LHCN-M2 (cell line): ENCODE data around the gene ADAMTS17. TPM values are rescaled to one million over a fixed set of nuclear protein-coding genes. Genes with fewer than 3 reads are reported as not detected.

ENCODE experiments used
- DNase-seq: peaks from one replicate; pipeline ENCODE4 v3.0.0-alpha.2; 2012; ENCODE audit warnings: low read depth
- total RNA-seq: library from RNA; depleted of rRNA; stranded (reverse); fragments of >200 nt; gene quantifications from 2 replicates; pipeline ENCODE4 v1.2.3, GENCODE V29; 2014

The ADAMTS17 gene
- total RNA-seq, 1 experiment from 2014 or later: 0.11 TPM

GRCh38 chr15:100026041-100026440 lies 315.7 kb downstream of the ADAMTS17 start:
- no peak for DNase-seq

DNA sequence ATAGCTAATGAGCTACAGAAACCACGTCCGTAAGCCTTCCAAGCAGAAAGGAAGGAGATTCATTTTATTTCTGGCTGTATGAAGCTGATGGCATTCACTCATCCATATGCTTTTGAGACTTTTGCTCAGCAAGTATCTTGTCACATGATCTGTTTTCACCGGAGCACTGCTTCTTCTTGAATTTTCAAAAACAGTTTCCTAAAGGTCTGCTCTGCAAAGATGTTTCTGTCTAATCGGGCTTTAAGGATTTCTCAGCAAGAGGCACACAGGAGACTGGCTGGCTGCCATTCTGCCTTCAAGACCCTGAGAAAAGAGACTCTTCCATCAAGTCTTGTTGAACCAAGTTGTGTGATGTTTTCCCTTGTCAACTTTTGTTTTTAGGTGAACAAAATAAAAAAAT lies 319.0 kb downstream of the ADAMTS17 start:
- no peak for DNase-seq

DNA sequence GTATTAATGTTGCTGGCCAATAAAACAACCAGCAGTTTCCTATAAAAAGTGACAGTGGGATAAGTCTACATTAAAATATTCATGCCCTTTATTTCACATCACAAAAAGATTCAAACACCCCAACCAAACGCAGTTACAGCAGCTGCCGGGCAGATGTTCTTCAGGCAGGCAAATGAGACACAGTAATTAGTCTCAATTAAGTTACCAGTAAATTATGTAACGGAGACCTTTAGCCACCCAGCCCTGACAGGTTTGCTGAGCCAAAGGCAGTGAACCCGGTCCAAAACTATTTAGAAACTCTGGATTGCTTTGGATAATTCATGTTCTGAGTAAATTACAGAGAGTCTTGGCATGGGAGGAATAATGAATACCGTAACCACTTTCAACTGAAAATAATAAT lies 319.4 kb downstream of the ADAMTS17 start:
- DNase-seq: no peak

DNA sequence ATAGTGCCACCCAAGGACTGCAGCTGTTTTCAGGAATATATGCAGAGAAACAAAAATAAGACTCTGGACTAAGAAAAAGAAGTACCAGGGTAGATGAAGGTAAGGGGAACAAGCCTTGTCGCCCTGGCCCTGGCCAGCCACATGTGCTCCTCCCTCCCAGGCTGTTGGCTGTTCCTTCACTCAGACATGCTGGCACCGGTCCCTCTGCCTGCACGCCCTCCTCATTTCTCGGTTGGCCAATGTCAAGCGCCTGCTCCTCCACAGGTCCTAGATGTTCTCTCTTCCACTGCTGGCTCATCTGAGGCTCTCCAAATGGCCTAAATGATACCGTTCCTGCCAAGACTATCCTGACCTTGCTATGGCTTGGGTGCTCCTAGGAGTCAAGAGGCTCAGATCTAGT lies 320.1 kb downstream of the ADAMTS17 start:
- no peak for DNase-seq

GRCh38 chr15:100020614-100021013 lies 321.2 kb downstream of the ADAMTS17 start:
- no peak for DNase-seq

- no peak for DNase-seq
Measured at GRCh38 chr15:100020189-100020588, 321.6 kb downstream of the ADAMTS17 start.

DNA sequence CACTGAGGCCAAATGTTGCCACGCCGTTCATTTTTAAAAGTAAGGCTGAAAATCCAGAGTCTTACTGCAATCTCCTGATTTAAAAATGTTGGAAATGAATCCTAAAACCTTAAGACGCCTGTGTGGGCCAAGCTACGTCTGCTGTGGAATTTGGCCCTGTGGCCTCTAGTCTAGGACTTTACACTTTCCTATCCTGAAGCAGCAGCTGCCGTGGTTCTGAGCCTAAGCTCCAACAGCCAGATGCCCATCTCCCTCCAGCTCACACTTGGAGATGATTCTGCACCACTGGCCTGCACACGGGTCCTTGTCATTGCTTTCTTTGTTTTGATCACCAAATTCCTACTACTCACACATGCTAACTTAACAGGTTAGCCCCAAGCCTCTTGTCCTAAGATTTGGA lies 322.2 kb downstream of the ADAMTS17 start:
- DNase-seq: no peak

GRCh38 chr15:100018191-100018590 lies 323.6 kb downstream of the ADAMTS17 start:
- DNase-seq: no peak

GRCh38 chr15:100017140-100017539 lies 324.6 kb downstream of the ADAMTS17 start:
- no peak for DNase-seq

GRCh38 chr15:100016632-100017031 lies 325.1 kb downstream of the ADAMTS17 start:
- DNase-seq: no peak

DNA sequence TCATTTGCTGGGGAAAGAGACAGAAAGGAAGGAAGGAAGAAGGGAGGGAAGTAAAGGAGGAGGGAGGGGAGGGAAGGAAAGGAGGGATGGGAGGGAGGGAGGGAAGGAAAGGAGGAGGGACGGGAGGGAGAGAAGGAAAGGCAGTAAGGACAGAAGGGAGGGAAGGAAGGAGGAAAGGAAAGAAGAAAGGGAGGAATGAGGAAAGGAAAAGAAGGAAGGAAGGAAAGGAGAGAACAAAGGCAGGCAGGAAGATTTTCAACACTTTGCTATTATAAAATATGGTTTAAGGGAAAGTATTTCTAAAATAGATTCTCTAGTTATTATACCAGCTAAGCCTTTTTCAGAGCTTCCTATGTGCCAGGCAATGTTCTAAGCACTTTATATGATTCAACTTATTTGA lies 330.5 kb downstream of the ADAMTS17 start:
- DNase-seq: no peak

DNA sequence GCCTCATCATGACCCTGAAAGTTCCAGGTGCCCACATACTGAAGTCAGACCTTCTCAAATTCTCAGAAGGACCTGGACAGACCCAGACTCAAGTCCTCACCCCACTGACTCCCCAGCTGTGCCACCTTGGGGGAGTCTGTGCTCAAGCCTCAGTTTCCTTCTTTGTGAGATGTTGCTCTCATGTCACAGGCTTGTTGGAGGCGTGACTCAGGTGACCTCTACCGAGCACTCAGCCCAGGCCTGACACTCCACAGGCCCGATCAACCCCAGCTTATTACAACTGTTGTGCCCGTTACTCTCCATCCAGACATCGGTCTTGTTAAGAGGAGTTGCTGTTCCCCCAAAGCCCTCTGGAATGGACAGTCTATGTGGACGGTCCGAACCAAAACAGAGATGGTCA lies 332.4 kb downstream of the ADAMTS17 start:
- no peak for DNase-seq

DNA sequence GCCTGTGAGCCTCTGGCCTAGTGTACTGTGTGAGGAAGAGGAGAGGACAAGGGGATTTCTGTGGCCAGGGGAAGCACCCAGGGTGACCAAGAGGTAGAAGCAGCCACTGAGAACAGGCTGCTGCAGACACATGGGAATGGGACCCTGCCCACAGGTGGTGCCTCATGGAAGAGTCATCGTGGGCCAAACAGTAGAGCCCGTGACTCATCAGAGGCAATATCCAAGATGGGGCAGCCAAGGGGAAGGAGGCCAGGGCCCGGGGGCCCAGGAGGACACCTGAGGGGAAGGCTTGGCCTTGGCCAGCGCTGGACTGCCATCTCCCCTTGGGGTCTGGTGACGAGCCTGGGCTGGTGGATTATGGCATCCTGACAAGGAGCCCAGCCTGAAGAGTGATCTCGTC lies 333.5 kb downstream of the ADAMTS17 start:
- DNase-seq: no peak

GRCh38 chr15:100007609-100008008 lies 334.2 kb downstream of the ADAMTS17 start:
- DNase-seq: no peak

- DNase-seq: no peak
Measured at GRCh38 chr15:100005715-100006114, 336.1 kb downstream of the ADAMTS17 start.

DNA sequence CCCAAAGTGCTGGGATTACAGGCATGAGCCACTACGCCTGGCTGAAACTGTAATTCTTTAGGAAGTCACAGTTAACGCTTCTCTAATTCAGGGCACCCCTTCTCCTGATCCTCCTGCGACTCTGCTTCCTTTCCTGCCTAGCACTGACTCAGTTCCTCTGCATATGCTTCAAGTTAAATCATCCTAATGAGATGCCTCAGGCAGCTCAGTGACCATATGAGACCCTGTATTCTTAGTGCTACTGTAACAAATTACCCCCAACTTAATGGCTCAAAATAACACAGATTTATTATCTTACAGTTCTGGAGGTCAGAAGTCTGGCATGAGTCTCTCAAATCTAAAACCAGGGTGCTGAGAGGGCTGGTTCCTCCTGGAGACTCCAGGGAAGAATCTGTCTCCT lies 336.8 kb downstream of the ADAMTS17 start:
- DNase-seq: no peak

- DNase-seq: no peak
Measured at GRCh38 chr15:100002787-100003536, 338.8 kb downstream of the ADAMTS17 start.

DNA sequence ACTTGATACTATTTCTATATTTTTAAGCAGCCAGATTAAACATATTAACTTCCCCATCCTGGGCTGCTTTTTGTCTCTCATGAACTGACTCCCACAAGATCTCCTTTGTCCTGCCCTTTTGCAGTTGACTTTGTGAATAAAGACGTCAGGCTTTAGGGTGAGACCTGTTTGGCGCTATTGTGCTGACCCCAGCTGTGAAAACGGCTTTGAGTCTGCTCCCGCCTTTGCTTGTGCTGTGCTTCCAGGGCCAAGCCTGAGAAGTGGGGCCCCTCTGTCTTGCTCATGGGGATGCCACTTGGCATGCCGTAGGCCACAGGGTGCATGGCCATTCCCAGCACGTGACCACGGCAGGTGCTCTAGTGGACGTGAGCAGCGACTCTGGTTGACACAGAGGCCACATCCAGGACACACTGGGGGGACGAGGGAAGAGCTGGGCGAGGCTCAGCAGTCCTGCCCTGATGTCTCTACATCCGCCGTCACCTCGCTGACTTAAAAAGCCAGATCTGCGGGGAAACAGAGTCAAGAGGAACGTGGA lies 339.6 kb downstream of the ADAMTS17 start:
- DNase-seq: no peak

DNA sequence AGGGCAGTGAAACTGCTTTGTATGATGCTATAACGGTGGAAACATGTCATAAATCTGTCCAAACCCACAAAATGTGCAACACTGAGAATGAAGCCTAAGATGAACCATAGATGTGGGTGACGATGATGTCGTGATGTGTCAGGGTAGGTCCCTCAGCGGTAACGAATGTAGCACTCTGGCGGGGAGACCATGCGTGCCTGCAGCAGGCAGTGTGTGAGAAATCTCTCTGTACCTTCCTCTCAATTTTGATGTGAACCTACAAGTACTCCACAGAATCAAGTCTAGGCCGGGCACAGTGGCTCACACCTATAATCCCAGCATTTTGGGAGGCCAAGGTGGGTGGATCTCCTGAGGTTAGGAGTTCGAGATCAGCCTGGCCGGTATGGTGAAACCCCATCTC lies 340.4 kb downstream of the ADAMTS17 start:
- no peak for DNase-seq

DNA sequence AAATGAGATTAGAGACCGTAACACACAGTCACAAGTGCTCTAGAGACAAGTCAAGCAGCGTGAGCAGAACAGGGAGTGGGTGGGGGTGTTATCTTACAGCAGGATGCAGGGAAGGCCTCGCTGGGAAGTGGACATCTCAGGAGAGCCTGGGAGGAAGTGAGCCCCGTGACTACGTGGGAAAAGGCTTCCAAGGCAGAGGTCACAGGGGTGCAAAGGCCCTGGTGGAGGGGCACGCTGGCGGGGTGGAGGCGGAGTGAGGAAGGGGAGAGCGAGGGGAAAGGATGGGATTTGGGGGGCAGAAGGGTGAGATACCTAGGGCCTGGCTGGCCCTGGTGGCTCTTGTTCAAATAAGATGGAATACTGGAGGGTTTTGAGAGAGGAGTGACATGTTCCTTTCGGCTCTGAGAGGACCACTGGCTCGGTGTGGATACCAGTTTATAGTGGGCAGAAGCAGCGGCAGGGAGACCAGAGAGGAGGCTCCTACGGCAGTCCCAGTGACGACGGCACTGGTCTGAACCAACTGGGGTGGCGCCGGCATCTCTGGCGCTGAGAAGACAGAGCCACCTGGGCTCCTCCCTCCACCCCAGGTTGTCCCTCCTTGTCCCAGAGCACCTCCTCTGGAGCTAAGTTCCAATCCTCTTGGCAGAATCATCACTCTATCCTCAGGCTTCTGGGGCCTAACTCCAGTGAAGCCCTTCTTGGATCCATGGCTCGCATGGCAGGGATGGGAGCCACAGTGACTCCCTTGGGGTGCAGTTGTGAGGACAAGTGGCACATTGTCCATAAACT lies 342.3 kb downstream of the ADAMTS17 start:
- DNase-seq: no peak

DNA sequence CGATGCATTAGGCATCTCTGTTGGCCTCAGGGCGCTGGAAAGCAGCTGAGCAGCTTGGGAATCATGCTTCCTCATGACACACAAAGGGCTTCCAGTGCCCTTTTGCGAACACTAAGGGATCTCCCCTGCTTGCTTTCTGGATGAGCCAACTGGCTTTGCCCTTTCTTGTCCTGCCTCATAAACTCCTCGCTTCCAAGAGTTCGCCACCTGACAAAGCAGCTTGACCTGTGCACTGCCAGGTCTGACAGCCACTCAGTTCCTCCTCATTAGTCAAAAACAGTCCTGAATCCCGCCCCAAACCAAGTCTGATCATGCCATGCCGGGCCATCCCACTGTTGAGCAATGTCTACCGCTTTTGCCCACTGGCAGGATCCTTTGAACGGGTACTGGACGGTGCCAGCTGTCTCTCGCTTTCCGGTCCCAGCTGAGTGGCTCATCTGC lies 343.1 kb downstream of the ADAMTS17 start:
- DNase-seq: no peak

DNA sequence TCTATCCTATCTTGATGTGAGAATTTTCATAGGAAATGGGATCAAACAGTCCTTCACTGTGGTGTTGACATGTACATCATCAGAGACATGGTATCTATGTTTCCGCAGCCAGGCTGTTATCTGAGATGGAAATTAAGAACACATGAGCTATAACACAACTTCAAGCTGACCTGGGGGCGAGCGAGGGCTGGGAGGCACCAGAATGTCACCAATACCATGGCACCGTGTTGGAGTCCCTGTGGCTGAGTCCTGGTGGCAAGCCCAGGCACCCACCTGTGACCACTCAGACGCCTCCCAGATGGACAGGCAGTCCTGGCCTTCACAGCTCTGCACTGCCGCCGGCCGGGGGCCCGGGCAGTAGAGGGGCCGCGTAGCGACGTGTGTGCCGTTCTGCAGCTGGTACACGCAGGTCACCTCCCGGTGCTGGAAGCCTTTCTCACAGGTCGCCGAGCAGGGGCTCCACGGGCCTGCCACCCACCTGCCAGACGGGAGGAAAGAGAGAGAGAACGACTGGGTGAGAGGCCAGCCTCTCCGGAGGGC lies 344.6 kb downstream of the ADAMTS17 start:
- no peak for DNase-seq
